HG03196 (cell line): ENCODE data around the gene MRPL43.

Source experiments
- ATAC-seq: cut with Tn5 transposase; IDR thresholded peaks from one replicate; pipeline ENCODE4 v1.9.1; 2021; ENCODE audit not compliant: unreplicated experiment

Gene MRPL43

GRCh38 chr10:101020427-101021075, 33.3 kb upstream of the MRPL43 start:
- ATAC-seq = no peak

- ATAC-seq = no peak
Measured at GRCh38 chr10:101019440-101019703, 32.1 kb upstream of the MRPL43 start.

GRCh38 chr10:101018600-101019439, 31.5 kb upstream of the MRPL43 start:
- no peak for ATAC-seq

GRCh38 chr10:101018118-101018599, 30.9 kb upstream of the MRPL43 start:
- ATAC-seq = no peak

GRCh38 chr10:101016814-101017213, 29.5 kb upstream of the MRPL43 start:
- ATAC-seq = no peak

GRCh38 chr10:101015582-101015973, 28.3 kb upstream of the MRPL43 start:
- ATAC-seq = no peak

- no peak for ATAC-seq
Measured at GRCh38 chr10:101014966-101015581, 27.8 kb upstream of the MRPL43 start.

GRCh38 chr10:101014230-101014884, 27.1 kb upstream of the MRPL43 start:
- ATAC-seq = no peak

GRCh38 chr10:101013365-101013825, 26.1 kb upstream of the MRPL43 start:
- ATAC-seq = no peak

- ATAC-seq = peak; percentile 59
Measured at GRCh38 chr10:101012525-101013364, 25.4 kb upstream of the MRPL43 start.

- no peak for ATAC-seq
Measured at GRCh38 chr10:101011517-101012423, 24.5 kb upstream of the MRPL43 start.

- no peak for ATAC-seq
Measured at GRCh38 chr10:101010329-101010728, 23.0 kb upstream of the MRPL43 start.

- no peak for ATAC-seq
Measured at GRCh38 chr10:101008823-101009423, 21.6 kb upstream of the MRPL43 start.

- no peak for ATAC-seq
Measured at GRCh38 chr10:101007915-101008822, 20.9 kb upstream of the MRPL43 start.

- no peak for ATAC-seq
Measured at GRCh38 chr10:101007099-101007711, 19.9 kb upstream of the MRPL43 start.

- no peak for ATAC-seq
Measured at GRCh38 chr10:101006593-101007098, 19.3 kb upstream of the MRPL43 start.

- ATAC-seq = no peak
Measured at GRCh38 chr10:101005869-101006567, 18.7 kb upstream of the MRPL43 start.
